SK-N-SH (cell line): Measurements from ENCODE around the gene CEP70. TPM values are rescaled to one million over a fixed set of nuclear protein-coding genes. Genes with fewer than 3 reads are reported as not detected.
"Not testable (repeated sequence)": the region's sequence is repeated elsewhere in the genome, so short reads cannot be mapped to it uniquely, and the experiment has no call there.

ENCODE experiments used
- CTCF ChIA-PET: fragments of 300-600, 350-600 bp; formaldehyde crosslinking; extraction: SDS; loops from one replicate; lab custom pipeline; 2021; lab: Yijun Ruan, JAX
- POLR2A ChIA-PET: fragments of 350-600 bp; sonication (Branson Sonifier 250); formaldehyde crosslinking; extraction: SDS; loops from one replicate; lab custom pipeline; 2020; ENCODE audit warnings: antibody characterized with exemption, inconsistent platforms; lab: Yijun Ruan, JAX
- DNase-seq: peaks from one replicate; pipeline ENCODE4 v3.0.0; 2012
- H2AFZ ChIP-seq: fragments of 200-600 bp; sonication (generic); 2 replicates; pipeline ENCODE4 v1.8.1; 2016; ENCODE audit warnings: antibody characterized with exemption, mild to moderate bottlenecking, low read depth
- H3F3A ChIP-seq: fragments of 200-600 bp; sonication (generic); replicated peaks from 2 replicates; pipeline ENCODE3; 2016; ENCODE audit warnings: antibody characterized with exemption, mild to moderate bottlenecking; ENCODE audit not compliant: insufficient read depth
- H3K27ac ChIP-seq, 2 experiments: fragments of 200-500 bp in 1 of 2; fragments of 200-600 bp in 1 of 2; sonication (Bioruptor generic) in 1 of 2; sonication (generic), shearing (Covaris generic) in 1 of 2; 2 replicates each; pipeline versions ENCODE4 v1.5.1 to v1.6.1; 2014 to 2016; ENCODE audit warnings: low read depth in 2 of 2, inconsistent platforms in 1 of 2, low read length in 1 of 2, mild to moderate bottlenecking in 1 of 2, mixed read lengths in 1 of 2
- H3K27me3 ChIP-seq: fragments of 200-600 bp; sonication (generic), shearing (Covaris generic); 2 replicates; pipeline ENCODE4 v1.6.1; 2016; ENCODE audit warnings: mixed run types; ENCODE audit not compliant: insufficient read depth
- H3K36me3 ChIP-seq, 2 experiments: fragments of 200-500 bp in 1 of 2; fragments of 200-600 bp in 1 of 2; sonication (Bioruptor generic) in 1 of 2; sonication (generic) in 1 of 2; replicated peaks in 1 of 2; 2 replicates each; pipeline versions ENCODE3 to v1.5.1; 2014 to 2016; ENCODE audit warnings: low read length in 1 of 2, mild to moderate bottlenecking in 1 of 2; ENCODE audit not compliant: insufficient read depth in 2 of 2, control insufficient read depth in 1 of 2
- H3K4me1 ChIP-seq, 2 experiments: fragments of 200-500 bp in 1 of 2; fragments of 200-600 bp in 1 of 2; sonication (Bioruptor generic) in 1 of 2; sonication (generic), shearing (Covaris generic) in 1 of 2; 2 replicates each; pipeline versions ENCODE4 v1.5.1 to v1.6.1; 2014 to 2016; ENCODE audit warnings: low read depth in 1 of 2, low read length in 1 of 2, mixed run types in 1 of 2; ENCODE audit not compliant: insufficient read depth in 2 of 2, control insufficient read depth in 1 of 2
- H3K4me2 ChIP-seq: fragments of 200-600 bp; sonication (generic), shearing (Covaris generic); 2 replicates; pipeline ENCODE4 v1.6.1; 2017; ENCODE audit warnings: mixed run types
- H3K4me3 ChIP-seq, 2 experiments: fragments of 200-500 bp in 1 of 2; fragments of 200-600 bp in 1 of 2; sonication (Bioruptor generic) in 1 of 2; sonication (generic), shearing (Covaris generic) in 1 of 2; 2 replicates each; pipeline versions ENCODE4 v1.5.1 to v1.8.1; 2014 to 2016; ENCODE audit warnings: low read depth in 2 of 2, inconsistent platforms in 1 of 2, low read length in 1 of 2, mild to moderate bottlenecking in 1 of 2, mixed read lengths in 1 of 2, moderate library complexity in 1 of 2
- H3K79me2 ChIP-seq: fragments of 200-600 bp; sonication (generic); 2 replicates; pipeline ENCODE4 v1.8.1; 2017; ENCODE audit warnings: mild to moderate bottlenecking; ENCODE audit not compliant: insufficient read depth
- H3K9ac ChIP-seq: fragments of 200-600 bp; sonication (generic); 2 replicates; pipeline ENCODE4 v1.6.1; 2017; ENCODE audit warnings: mixed run types
- H3K9me2 ChIP-seq: fragments of 200-600 bp; sonication (generic); 2 replicates; pipeline ENCODE4 v1.6.1; 2017; ENCODE audit warnings: mixed run types
- H3K9me3 ChIP-seq: fragments of 200-600 bp; sonication (generic); 2 replicates; pipeline ENCODE4 v1.6.1; 2017; ENCODE audit warnings: mixed run types, mild to moderate bottlenecking, moderate library complexity
- H4K20me1 ChIP-seq: fragments of 200-600 bp; sonication (generic); 2 replicates; pipeline ENCODE4 v1.6.1; 2017; ENCODE audit warnings: mild to moderate bottlenecking, mixed run types; ENCODE audit not compliant: insufficient read depth
- CHD2 ChIP-seq: fragments of 150-350 bp; IDR thresholded peaks from 2 replicates; pipeline ENCODE4 v1.6.1; 2018; ENCODE audit warnings: low read length; ENCODE audit not compliant: partially characterized antibody
- ELF1 ChIP-seq: IDR thresholded peaks from 2 replicates; pipeline ENCODE4 v1.4.0; 2012
- EP300 ChIP-seq, 2 experiments: IDR thresholded peaks; 2 replicates each; pipeline versions ENCODE4 v1.4.0 to v1.6.1; 2012; ENCODE audit warnings: borderline replicate concordance in 1 of 2, low read depth in 1 of 2, low read length in 1 of 2
- EZH2phosphoT487 ChIP-seq: fragments of 200-600 bp; sonication (generic); IDR thresholded peaks from 2 replicates; pipeline ENCODE4 v1.6.1; 2017; ENCODE audit warnings: low read depth, mixed run types, mild to moderate bottlenecking, antibody characterized with exemption, moderate library complexity, borderline replicate concordance
- FOXM1 ChIP-seq: IDR thresholded peaks from 2 replicates; pipeline ENCODE4 v1.4.0; 2012; ENCODE audit warnings: low read depth, mild to moderate bottlenecking
- GABPA ChIP-seq: IDR thresholded peaks from 2 replicates; pipeline ENCODE4 v1.4.0; 2012; ENCODE audit warnings: low read depth, mild to moderate bottlenecking
- GATA2 ChIP-seq: sonication (generic); formaldehyde crosslinking; IDR thresholded peaks from 2 replicates; pipeline ENCODE4 v1.5.0; 2020; ENCODE audit warnings: mild to moderate bottlenecking, missing genetic modification reagents
- NFIC ChIP-seq: IDR thresholded peaks from 2 replicates; pipeline ENCODE4 v1.4.0; 2012; ENCODE audit warnings: borderline replicate concordance
- NRF1 ChIP-seq: IDR thresholded peaks from 2 replicates; pipeline ENCODE4 v1.6.1; 2012; ENCODE audit warnings: low read depth, mild to moderate bottlenecking, low read length
- PBX3 ChIP-seq: IDR thresholded peaks from 2 replicates; pipeline ENCODE4; 2012
- RAD21 ChIP-seq: IDR thresholded peaks from 2 replicates; pipeline ENCODE4 v1.6.1; 2012; ENCODE audit warnings: mild to moderate bottlenecking, low read length
- RFX5 ChIP-seq: IDR thresholded peaks from 2 replicates; pipeline ENCODE4 v1.6.1; 2012; ENCODE audit warnings: mild to moderate bottlenecking, improper control_type of control experiment, low read length
- SMC3 ChIP-seq: IDR thresholded peaks from 2 replicates; pipeline ENCODE4 v1.6.1; 2012; ENCODE audit warnings: low read depth, low read length, improper control_type of control experiment
- TEAD4 ChIP-seq: IDR thresholded peaks from 2 replicates; pipeline ENCODE4 v1.4.0; 2012; ENCODE audit warnings: mild to moderate bottlenecking, borderline replicate concordance; ENCODE audit not compliant: insufficient read depth
- WGBS: methylation state at CpG from one replicate; pipeline ENCODE4 v1.1.6; 2017; ENCODE audit warnings: low lambda C conversion rate; 5-methylcytosine and 5-hydroxymethylcytosine counted together
- polyA plus RNA-seq, 3 experiments: library from polyadenylated mRNA; depleted of rRNA; stranded (reverse); fragments of >200 nt; gene quantifications; 2 replicates each; pipeline ENCODE4 v1.2.3, GENCODE V29; 2012
- TF ChIP-seq, protein P1 (sequence below): fragments of 150-350 bp; IDR thresholded peaks from 2 replicates; pipeline ENCODE4 v1.6.1; 2017; ENCODE audit warnings: antibody characterized with exemption, low read length, low read depth, borderline replicate concordance

CEP70 gene
- polyA plus RNA-seq, 1 of the 3 experiments (the other 2 are of a cell fraction), result 3.7 TPM

DNA sequence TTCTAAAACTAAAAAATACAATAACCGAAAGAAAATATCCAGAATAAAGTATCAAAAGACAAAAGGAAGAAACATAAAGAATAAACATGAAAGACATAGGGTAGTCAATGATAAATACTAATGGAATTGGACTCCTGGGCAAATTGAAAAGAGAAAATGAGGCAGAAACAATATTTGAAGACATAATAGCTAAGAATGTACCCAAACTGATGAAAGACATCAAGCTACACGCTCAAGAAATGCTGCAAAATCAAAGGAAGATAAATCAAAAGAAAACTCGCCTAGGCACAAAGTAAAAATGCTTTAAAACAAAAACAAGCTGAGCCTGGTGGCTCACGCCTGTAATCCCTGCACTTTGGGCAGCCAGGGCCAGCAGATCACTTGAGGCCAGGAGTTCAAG, 34.9 kb downstream of the CEP70 start (continued):
- no peak for TF ChIP-seq CHD2
- TF ChIP-seq NRF1, result no peak

DNA sequence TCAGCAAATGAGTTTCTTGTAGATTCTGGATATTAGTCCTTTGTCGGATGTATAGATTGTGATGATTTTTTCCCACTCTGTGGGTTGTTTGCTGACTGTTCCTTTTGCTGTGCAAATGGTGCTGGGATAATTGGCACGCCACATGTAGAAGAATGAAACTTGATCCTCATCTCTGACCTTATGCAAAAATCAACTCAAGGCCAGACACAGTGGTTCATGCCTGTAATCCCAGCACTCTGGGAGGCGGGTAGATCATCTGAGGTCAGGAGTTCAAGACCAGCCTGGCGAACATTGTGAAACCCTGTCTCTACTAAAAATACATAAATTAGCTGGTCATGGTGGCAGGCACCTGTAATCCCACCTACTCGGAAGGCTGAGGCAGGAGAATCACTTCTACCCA, 39.3 kb downstream of the CEP70 start:
- H3K9me2 ChIP-seq, H3K79me2 ChIP-seq, H3K27me3 ChIP-seq, POLR2A ChIA-PET, DNase-seq, H3K9me3 ChIP-seq, H3K36me3 ChIP-seq, H3K4me2 ChIP-seq, H3F3A ChIP-seq, H3K4me3 ChIP-seq, H3K9ac ChIP-seq, H2AFZ ChIP-seq, H3K4me1 ChIP-seq, H4K20me1 ChIP-seq, H3K27ac ChIP-seq, CTCF ChIA-PET: not testable (repeated sequence)
- 86% methylated on average over 4 of the region's 5 CpGs for WGBS

GRCh38 chr3:138550958-138551357, 43.1 kb downstream of the CEP70 start:
- CTCF ChIA-PET, POLR2A ChIA-PET, H3K4me3 ChIP-seq, H2AFZ ChIP-seq, H3K4me2 ChIP-seq, H3K4me1 ChIP-seq, H3K79me2 ChIP-seq, H3K9ac ChIP-seq, DNase-seq, H3K27me3 ChIP-seq, H3K27ac ChIP-seq, H3F3A ChIP-seq, H3K9me2 ChIP-seq, H4K20me1 ChIP-seq, H3K36me3 ChIP-seq: not testable (repeated sequence)
- peaks cover 18% of the 10 kb centered on the region; the same call in 1 of the 2 replicates for H3K9me3 ChIP-seq
- 76% methylated on average over 2 of the region's 2 CpGs for WGBS

GRCh38 chr3:138549179-138549977, 44.7 kb downstream of the CEP70 start:
- no peak for TF ChIP-seq TEAD4
- TF ChIP-seq EZH2phosphoT487, result no peak
- TF ChIP-seq RFX5, result no peak
- no peak for TF ChIP-seq NRF1
- no peak for TF ChIP-seq GABPA
- TF ChIP-seq FOXM1, result no peak
- TF ChIP-seq RAD21, result no peak
- no peak for TF ChIP-seq CHD2
- no peak for TF ChIP-seq EP300 (IDR thresholded peaks at IDR 0.05; ENCODE audit: borderline replicate concordance in 1 of 2, low read depth in 1 of 2, low read length in 1 of 2)
- no peak for TF ChIP-seq ELF1
- TF ChIP-seq, protein P1, sequence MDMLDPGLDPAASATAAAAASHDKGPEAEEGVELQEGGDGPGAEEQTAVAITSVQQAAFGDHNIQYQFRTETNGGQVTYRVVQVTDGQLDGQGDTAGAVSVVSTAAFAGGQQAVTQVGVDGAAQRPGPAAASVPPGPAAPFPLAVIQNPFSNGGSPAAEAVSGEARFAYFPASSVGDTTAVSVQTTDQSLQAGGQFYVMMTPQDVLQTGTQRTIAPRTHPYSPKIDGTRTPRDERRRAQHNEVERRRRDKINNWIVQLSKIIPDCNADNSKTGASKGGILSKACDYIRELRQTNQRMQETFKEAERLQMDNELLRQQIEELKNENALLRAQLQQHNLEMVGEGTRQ, result no peak
- TF ChIP-seq GATA2 (CRISPR knock-in tag), result no peak
- no peak for TF ChIP-seq SMC3
- no peak for TF ChIP-seq PBX3
- no peak for TF ChIP-seq NFIC
- ChIA-PET CTCF (interaction anchor here (1.0 to 1.2 kb wide), 2 partner anchors 70 to 367 kb away, joined by 3 read pairs; no protein-coding TSS in a partner anchor), POLR2A (no interaction called here)
- no peak overlapping the region for H3K27ac ChIP-seq
- peaks cover 18% of the 10 kb centered on the region; the same call in 1 of the 2 replicates for H3K9me3 ChIP-seq
- H3K4me2 ChIP-seq, result no peak overlapping the region
- 89% methylated on average over 14 of the region's 14 CpGs for WGBS
- no peaks in the 10 kb centered on the region for H3K4me1 ChIP-seq
- no peaks in the 10 kb centered on the region for H3K79me2 ChIP-seq
- no peaks in the 10 kb centered on the region for H3F3A ChIP-seq
- peaks cover 0 to 20% of the 10 kb centered on the region in 2 experiments for H3K36me3 ChIP-seq
- no peak overlapping the region for H3K9ac ChIP-seq
- no peaks in the 10 kb centered on the region for H3K9me2 ChIP-seq
- no peaks in the 10 kb centered on the region for H4K20me1 ChIP-seq
- H3K27me3 ChIP-seq, result no peaks in the 10 kb centered on the region
- H3K4me3 ChIP-seq, result no peak overlapping the region; a peak in 1 of 4 replicates
- H2AFZ ChIP-seq, result no peak overlapping the region
- no peak for DNase-seq
